ENCODE measurements around the gene SIGLEC6.

SIGLEC6 gene

DNA sequence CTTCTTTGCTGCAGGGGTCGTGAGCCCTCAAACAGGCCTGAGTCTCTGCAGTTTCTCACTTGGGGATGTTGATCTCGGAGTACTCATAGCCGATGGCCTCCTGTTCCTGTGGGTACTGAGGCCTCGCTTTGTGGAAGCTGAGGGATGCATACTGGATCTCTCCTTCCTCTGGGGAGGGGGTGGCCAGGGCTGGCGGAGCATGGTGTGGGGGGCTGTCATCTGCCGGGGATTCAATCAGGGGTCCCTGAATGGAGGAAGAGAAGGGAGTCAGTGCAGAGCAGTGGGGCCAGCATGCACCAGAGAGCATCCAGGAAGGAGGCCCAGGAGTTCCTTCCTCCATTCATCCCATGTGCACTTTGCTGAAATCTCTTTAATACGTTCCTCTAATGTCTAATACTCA, 39.9 kb downstream of the SIGLEC6 start:
- DNase-seq (ENCODE audit: low read depth) = no peak
- no peak overlapping the region for H3K4me3 ChIP-seq (ENCODE audit: low read depth, low read length)
- TF ChIP-seq, protein P1, sequence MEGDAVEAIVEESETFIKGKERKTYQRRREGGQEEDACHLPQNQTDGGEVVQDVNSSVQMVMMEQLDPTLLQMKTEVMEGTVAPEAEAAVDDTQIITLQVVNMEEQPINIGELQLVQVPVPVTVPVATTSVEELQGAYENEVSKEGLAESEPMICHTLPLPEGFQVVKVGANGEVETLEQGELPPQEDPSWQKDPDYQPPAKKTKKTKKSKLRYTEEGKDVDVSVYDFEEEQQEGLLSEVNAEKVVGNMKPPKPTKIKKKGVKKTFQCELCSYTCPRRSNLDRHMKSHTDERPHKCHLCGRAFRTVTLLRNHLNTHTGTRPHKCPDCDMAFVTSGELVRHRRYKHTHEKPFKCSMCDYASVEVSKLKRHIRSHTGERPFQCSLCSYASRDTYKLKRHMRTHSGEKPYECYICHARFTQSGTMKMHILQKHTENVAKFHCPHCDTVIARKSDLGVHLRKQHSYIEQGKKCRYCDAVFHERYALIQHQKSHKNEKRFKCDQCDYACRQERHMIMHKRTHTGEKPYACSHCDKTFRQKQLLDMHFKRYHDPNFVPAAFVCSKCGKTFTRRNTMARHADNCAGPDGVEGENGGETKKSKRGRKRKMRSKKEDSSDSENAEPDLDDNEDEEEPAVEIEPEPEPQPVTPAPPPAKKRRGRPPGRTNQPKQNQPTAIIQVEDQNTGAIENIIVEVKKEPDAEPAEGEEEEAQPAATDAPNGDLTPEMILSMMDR (IDR thresholded peaks at IDR 0.05; ENCODE audit: insufficient read depth, low read depth, low read length, missing control alignments) = no peak

- DNase-seq (ENCODE audit: low read depth) = no peak
- H3K4me3 ChIP-seq (ENCODE audit: low read depth, low read length) = no peak overlapping the region
- TF ChIP-seq, protein P1 (IDR thresholded peaks at IDR 0.05; ENCODE audit: insufficient read depth, low read depth, low read length, missing control alignments) = no peak
Observed at GRCh38 chr19:51490676-51491075, 40.8 kb downstream of the SIGLEC6 start.

GRCh38 chr19:51489113-51489512, 42.4 kb downstream of the SIGLEC6 start:
- H3K4me3 ChIP-seq (ENCODE audit: low read depth, low read length) = no peak overlapping the region
- TF ChIP-seq, protein P1 (IDR thresholded peaks at IDR 0.05; ENCODE audit: insufficient read depth, low read depth, low read length, missing control alignments) = no peak
- DNase-seq (ENCODE audit: low read depth) = no peak

DNA sequence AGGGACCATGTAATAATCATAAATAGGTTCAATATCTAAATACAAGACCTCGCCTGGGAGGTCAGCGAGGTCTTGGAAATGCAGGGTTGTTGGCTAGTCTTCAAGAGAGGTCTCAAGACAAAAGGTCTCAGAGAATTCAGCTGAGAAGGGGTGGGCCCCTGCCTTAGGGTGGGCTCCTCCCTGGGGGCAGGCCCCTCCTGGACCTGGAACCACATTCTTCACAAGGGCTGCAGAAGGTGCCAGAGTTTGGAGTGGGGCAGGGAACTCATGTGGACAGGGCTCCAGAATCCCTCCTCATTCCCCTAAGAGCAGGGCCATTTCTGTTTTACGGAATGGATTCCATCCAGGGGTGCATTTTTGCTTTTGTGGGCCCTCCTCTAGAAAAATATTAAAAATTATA, 43.0 kb downstream of the SIGLEC6 start:
- no peak overlapping the region for H3K4me3 ChIP-seq (ENCODE audit: low read depth, low read length)
- no peak for DNase-seq (ENCODE audit: low read depth)
- TF ChIP-seq, protein P1 (IDR thresholded peaks at IDR 0.05; ENCODE audit: insufficient read depth, low read depth, low read length, missing control alignments) = no peak

- TF ChIP-seq, protein P1 (IDR thresholded peaks at IDR 0.05; ENCODE audit: insufficient read depth, low read depth, low read length, missing control alignments) = no peak
- H3K4me3 ChIP-seq (ENCODE audit: low read depth, low read length) = no peak overlapping the region
Observed at GRCh38 chr19:51485960-51486660, 45.4 kb downstream of the SIGLEC6 start.

GRCh38 chr19:51480590-51480989, 50.9 kb downstream of the SIGLEC6 start:
- H3K4me3 ChIP-seq (ENCODE audit: low read depth, low read length) = no peak overlapping the region
- DNase-seq (ENCODE audit: low read depth) = peak; percentile 13
- TF ChIP-seq, protein P1 (IDR thresholded peaks at IDR 0.05; ENCODE audit: insufficient read depth, low read depth, low read length, missing control alignments) = no peak

More at GRCh38 chr19:51485960-51486660, 45.4 kb downstream of the SIGLEC6 start:
- no peak for DNase-seq (ENCODE audit: low read depth)

Measured in GM12865 (cell line).